ENCODE data around the gene MICALL2. TPM values are rescaled to one million over a fixed set of nuclear protein-coding genes. Genes with fewer than 3 reads are reported as not detected.

Gene MICALL2
- total RNA-seq, 1 donor from 2014 or later: 28.0 TPM

DNA sequence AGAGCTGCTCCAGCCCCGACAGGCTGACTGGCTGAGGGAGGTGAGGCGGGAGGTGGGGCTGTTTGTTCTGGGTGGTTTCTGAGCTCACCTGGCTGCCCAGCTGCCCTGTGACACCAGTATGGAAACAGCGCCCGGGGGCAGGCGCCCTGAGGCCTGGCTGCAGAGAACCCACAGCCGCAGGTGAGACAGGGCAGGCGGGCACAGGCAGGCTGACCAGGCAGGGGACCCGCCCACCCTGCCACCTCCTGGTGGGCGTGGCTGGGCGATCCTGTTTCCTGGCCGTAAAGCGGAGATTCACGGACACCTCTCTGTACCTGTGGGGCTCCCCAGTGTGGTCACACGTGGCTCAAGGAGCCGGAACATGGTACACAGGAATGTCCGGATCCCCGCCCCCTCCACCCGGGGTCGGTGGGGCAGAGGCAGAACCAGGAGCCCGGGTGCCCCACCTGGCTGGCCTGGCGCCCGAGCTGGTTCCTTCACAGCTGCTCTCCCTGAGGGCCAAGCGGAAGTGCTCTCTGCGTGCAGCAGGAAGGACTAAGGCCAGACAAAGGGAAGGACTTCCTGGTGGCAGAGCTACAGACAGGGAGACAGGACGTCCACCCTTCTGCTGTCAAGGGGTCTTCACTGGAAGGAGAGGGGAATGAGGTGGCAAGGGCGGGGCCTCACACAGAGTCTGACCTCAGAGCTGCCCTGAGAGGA is 3.9 kb downstream of the MICALL2 start:
- H3K27me3 Mint-ChIP-seq (ENCODE audit: unreplicated experiment): peaks cover 6% of the 10 kb centered on the region
- TF ChIP-seq, protein P1, sequence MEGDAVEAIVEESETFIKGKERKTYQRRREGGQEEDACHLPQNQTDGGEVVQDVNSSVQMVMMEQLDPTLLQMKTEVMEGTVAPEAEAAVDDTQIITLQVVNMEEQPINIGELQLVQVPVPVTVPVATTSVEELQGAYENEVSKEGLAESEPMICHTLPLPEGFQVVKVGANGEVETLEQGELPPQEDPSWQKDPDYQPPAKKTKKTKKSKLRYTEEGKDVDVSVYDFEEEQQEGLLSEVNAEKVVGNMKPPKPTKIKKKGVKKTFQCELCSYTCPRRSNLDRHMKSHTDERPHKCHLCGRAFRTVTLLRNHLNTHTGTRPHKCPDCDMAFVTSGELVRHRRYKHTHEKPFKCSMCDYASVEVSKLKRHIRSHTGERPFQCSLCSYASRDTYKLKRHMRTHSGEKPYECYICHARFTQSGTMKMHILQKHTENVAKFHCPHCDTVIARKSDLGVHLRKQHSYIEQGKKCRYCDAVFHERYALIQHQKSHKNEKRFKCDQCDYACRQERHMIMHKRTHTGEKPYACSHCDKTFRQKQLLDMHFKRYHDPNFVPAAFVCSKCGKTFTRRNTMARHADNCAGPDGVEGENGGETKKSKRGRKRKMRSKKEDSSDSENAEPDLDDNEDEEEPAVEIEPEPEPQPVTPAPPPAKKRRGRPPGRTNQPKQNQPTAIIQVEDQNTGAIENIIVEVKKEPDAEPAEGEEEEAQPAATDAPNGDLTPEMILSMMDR (IDR thresholded peaks at IDR 0.05; ENCODE audit: partially characterized antibody, unreplicated experiment): no peak
- H3K4me1 Mint-ChIP-seq (ENCODE audit: low read depth, unreplicated experiment): peaks cover 12% of the 10 kb centered on the region
- DNase-seq: no peak
- H3K4me3 Mint-ChIP-seq (ENCODE audit: unreplicated experiment): no peak overlapping the region
- no peaks in the 10 kb centered on the region for H3K9me3 Mint-ChIP-seq (ENCODE audit: unreplicated experiment)
- H3K27ac Mint-ChIP-seq (ENCODE audit: unreplicated experiment): no peak overlapping the region
- H3K36me3 Mint-ChIP-seq (ENCODE audit: unreplicated experiment): no peaks in the 10 kb centered on the region

DNA sequence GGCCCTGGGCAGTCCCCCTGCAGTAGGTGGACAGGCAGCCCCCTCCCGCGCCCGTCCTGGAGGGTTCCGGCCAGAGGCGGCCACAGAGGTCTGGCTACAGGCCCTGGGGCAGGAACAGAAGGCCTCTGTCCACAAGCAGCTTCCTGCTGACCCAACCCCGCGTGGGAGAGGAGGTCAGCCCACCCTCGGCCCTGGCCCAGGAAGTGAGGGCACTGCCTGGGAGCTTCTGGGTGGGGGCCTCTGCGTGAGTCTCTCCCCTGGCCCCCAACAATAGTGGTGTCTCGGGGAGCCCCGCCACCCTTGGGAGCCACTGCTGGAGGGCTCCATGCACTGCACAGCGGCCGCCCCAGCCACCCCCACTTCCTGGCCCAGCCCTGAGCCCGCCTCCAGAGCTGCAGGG is 4.7 kb downstream of the MICALL2 start:
- Mint-ChIP-seq H3K4me3 (ENCODE audit: unreplicated experiment) (no peak overlapping the region), H3K36me3 (ENCODE audit: unreplicated experiment) (no peaks in the 10 kb centered on the region), H3K27ac (ENCODE audit: unreplicated experiment) (no peak overlapping the region), H3K4me1 (ENCODE audit: low read depth, unreplicated experiment) (peaks cover 13% of the 10 kb centered on the region), H3K9me3 (ENCODE audit: unreplicated experiment) (no peaks in the 10 kb centered on the region), H3K27me3 (ENCODE audit: unreplicated experiment) (peaks cover 6% of the 10 kb centered on the region)
- DNase-seq: peak; percentile 55
- TF ChIP-seq, protein P1 (IDR thresholded peaks at IDR 0.05; ENCODE audit: partially characterized antibody, unreplicated experiment): no peak

DNA sequence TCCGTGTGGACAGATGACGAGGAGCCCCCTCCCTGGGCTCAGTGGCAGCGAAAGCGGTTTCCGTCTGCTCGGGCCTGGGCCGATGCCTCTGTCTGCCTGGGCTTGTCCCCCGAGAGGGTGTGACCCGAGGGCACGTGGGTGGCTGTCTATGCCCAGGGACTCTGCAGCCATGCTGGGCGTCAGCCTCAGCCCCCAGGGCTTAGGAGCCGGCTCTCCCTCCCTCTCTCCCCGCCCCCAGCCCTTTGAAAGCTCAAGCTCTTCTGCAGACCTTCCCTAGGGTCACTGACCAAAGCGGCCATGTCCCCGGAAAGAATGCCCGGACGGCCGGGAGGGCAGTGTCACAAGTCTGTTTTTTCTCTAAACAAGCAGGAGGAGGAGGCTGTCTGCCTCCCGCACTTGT is 7.1 kb downstream of the MICALL2 start:
- Mint-ChIP-seq H3K9me3 (ENCODE audit: unreplicated experiment) (no peaks in the 10 kb centered on the region), H3K4me1 (ENCODE audit: low read depth, unreplicated experiment) (peaks cover 10% of the 10 kb centered on the region), H3K27me3 (ENCODE audit: unreplicated experiment) (peaks cover 6% of the 10 kb centered on the region), H3K27ac (ENCODE audit: unreplicated experiment) (no peak overlapping the region), H3K4me3 (ENCODE audit: unreplicated experiment) (no peak overlapping the region), H3K36me3 (ENCODE audit: unreplicated experiment) (no peaks in the 10 kb centered on the region)
- DNase-seq: no peak
- TF ChIP-seq, protein P1 (IDR thresholded peaks at IDR 0.05; ENCODE audit: partially characterized antibody, unreplicated experiment): no peak

DNA sequence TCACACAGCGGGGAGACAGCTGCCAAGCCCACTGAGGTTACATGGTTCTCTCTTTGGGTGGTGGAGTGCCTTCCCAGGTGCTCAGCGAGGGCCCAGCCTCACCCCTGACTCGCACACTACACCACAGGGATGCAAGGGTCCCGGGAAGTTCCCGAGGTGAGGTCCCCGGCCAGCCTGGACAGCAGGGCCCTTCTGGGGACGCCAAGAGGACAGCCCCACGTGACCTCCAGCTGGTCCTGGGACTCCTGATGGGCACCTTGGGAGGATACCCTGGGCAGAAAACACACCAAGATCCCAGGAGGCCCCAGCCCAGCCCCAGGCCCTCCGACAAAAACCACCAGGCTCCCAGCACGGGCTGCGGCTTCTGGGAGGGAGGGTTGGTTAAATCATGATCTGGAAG is 8.3 kb downstream of the MICALL2 start:
- Mint-ChIP-seq H3K4me3 (ENCODE audit: unreplicated experiment) (no peak overlapping the region), H3K27ac (ENCODE audit: unreplicated experiment) (no peak overlapping the region), H3K4me1 (ENCODE audit: low read depth, unreplicated experiment) (peaks cover 10% of the 10 kb centered on the region), H3K36me3 (ENCODE audit: unreplicated experiment) (no peaks in the 10 kb centered on the region), H3K9me3 (ENCODE audit: unreplicated experiment) (no peaks in the 10 kb centered on the region), H3K27me3 (ENCODE audit: unreplicated experiment) (peaks cover 3% of the 10 kb centered on the region)
- TF ChIP-seq, protein P1 (IDR thresholded peaks at IDR 0.05; ENCODE audit: partially characterized antibody, unreplicated experiment): no peak
- no peak for DNase-seq

DNA sequence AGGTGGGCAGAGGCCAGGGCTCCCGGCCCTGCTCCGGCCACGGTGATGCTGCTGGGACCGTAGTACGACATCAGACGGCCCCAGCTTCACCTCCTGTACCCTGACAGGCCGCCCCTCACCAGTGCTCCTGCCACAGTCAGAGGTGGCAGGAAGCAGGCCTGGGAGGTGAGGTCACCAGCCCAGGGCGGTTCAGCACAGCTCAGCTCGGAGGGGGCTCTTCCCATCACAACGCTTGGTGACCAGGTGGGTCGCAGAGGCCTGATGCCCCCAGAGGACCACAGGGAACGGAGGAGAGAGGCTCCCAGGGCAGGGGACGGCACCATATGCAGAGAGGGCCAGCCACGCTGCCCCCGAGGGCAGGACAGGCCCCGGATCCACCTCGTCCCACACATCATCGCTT is 8.8 kb downstream of the MICALL2 start:
- Mint-ChIP-seq H3K36me3 (ENCODE audit: unreplicated experiment) (no peaks in the 10 kb centered on the region), H3K27ac (ENCODE audit: unreplicated experiment) (no peak overlapping the region), H3K9me3 (ENCODE audit: unreplicated experiment) (no peaks in the 10 kb centered on the region), H3K4me1 (ENCODE audit: low read depth, unreplicated experiment) (peaks cover 10% of the 10 kb centered on the region), H3K27me3 (ENCODE audit: unreplicated experiment) (peaks cover 3% of the 10 kb centered on the region), H3K4me3 (ENCODE audit: unreplicated experiment) (no peak overlapping the region)
- DNase-seq: no peak
- TF ChIP-seq, protein P1 (IDR thresholded peaks at IDR 0.05; ENCODE audit: partially characterized antibody, unreplicated experiment): no peak
